GM21423 (cell line): ENCODE data around the gene DHRSX.
"Not testable (repeated sequence)": the region's sequence is repeated elsewhere in the genome, so short reads cannot be mapped to it uniquely, and the experiment has no call there.

Experiments
- ATAC-seq: cut with Tn5 transposase; IDR thresholded peaks from one replicate; pipeline ENCODE4 v1.9.1; 2021; ENCODE audit warnings: mild to moderate bottlenecking, moderate library complexity; ENCODE audit not compliant: unreplicated experiment

DHRSX gene

DNA sequence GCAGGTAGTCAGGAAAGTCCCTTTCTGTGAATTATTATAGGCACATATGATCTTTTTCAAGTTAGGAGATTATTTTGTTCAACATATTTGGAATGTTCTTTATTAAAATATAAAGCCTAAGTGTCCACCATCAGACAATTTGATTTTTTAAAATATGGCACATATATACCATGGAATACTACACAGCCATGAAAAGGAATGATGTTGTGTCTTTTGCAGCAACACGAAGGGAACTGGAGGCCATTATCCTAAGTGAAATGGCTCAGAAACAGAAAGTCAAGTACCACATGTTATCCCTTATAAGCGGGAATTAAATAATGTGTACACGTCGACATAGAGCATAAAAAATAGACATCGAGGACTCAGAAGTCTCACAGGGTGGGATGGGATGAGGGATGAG is 73.0 kb downstream of the DHRSX start:
- ATAC-seq = no peak

DNA sequence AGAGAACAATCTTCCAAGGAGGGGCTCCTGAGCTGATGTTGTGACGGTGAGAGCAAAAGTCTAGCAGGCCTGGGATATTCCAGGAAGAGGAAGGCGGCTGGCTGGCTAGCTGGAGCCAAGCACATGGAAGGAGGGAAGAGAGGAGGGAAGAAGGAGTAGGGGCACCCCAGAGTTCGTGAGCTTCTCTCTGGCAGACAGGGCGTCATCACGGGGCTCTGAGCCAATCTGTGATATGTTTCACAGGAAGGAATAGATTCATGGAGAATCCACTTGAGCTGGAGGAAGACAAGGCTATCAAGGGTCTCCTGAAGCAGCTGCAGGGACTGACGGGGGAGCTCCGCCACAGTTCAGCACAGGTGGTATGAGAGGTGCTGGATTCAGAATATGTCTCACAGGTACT is 73.6 kb downstream of the DHRSX start:
- ATAC-seq = no peak

DNA sequence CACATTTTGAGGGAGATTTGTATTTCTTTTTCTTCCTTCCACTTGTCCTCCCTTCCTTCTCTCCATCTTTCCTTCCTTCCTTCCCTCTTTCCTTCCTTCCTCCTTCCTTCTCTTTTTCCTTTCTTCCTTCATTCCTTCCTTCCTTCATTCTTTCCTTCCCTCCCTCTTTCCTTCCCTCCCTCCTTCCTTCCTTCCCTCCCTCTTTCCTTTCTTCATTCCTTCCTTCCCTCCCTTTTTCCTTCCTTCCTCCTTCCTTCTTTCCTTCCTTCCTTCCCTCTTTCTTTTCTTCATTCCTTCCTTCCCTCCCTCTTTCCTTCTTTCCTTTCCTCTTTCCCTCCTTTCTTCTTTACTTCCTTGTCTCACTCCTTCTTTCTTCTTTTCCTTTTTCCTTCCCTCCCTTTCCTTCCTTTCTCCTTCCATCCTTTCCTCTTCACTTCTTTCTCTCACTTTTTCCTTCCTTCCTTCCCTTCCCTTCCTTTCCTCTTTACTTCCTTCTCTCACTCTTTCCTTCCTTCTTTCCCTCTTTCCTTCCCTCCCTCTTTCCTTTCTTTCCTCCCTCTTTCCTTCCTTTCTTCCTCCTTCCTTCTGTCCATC is 74.4 kb downstream of the DHRSX start:
- no peak for ATAC-seq

DNA sequence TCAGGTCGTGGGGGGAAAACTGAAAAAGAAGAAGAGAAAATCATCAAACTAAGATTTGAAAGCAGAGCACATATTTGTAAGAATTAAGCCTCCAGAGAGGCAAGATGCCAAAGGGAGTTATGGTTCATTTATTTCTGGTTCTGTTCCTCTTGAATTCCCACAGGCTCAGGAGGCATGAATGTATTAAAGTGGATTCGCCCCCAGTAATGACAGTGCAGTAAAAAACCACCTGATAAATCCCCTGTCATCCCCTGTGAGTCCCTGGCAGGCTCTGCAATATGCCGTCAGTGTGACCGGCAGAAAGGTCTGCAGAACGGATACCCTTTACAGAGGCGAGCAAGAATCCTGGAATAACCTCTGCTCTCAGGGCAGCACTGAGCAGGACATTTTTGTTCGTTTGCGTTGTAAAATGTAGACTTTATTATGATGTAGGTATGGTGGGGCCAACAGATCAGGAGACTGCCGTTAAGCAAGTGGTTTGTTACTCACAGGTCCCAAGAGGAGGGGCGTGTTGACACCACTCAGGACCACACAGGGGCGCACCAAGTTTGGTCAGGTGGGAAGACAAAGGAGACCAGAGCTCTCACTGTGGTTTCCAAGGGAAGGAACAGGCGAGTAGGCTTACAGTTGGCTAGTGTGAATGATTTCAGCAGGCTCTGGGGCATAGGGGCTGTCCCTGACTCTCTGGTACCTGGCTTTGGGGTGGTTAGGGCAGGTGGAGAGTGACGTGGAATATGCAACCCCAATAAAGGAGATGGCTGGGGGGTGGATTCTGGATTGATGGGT is 75.3 kb downstream of the DHRSX start:
- no peak for ATAC-seq

DNA sequence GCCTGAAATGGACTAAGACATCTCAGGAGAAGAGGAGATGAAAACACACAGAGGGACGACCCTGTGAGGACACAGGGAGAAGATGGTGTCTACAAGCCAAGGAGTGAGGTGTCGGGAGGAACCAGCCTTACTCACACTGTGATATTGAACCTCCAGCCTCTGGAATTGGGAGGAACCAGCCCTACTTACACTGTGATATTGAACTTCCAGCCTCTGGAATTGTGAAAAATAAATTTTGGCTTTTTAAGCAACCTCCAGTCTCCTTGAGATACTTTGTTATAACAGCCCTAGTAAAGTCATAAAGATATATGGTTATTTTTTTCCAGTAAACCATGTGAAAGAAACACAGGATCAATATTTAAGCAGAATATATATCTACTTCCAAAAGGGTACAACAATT is 76.5 kb downstream of the DHRSX start:
- no peak for ATAC-seq

DNA sequence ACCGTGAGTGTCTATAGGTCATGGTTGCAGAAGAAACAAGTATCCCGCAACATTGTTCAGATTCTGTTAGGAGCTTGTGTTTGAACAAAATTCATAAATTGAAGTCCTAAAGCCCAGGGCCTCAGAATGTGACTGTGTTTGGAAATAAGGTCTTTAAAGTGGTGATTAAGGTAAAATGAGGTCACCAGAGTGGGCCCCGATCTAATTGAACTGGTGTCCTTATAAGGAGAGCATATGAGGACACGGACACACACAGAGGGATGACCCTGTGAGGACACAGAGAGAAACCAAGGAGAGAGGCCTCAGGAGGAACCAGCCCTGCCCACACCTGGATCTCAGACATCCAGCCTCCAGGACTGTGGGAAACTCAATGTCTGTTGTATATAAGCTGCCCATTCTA is 76.9 kb downstream of the DHRSX start:
- no peak for ATAC-seq

DNA sequence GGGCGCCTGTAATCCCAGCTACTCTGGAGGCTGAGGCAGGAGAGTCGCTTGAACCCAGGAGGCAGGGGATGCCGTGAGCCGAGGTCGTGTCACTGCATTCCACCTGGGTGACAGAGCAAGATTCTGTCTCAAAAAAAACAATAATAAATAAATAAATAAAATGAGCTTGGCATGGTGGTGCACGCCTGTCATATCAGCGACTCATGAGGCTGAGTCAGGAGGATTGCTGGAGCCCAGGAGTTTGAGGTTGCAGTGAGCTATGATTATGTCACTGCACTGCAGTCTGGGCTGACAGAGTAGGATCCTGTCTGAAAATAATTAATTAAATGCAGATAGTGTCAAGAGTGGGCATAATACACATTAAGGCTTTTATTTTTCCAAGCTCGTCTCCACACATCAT is 77.5 kb downstream of the DHRSX start:
- no peak for ATAC-seq

DNA sequence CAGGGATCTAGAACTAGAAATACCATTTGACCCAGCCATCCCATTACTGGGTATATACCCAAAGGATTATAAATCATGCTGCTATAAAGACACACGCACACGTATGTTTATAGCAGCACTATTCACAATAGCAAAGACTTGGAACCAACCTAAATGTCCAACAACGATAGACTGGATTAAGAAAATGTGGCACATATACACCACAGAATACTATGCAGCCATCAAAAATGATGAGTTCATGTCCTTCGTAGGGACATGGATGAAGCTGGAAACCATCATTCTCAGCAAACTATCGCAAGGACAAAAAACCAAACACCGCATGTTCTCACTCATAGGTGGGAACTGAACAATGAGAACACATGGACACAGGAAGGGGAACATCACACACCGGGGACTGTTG is 81.4 kb downstream of the DHRSX start:
- not testable (repeated sequence) for ATAC-seq

DNA sequence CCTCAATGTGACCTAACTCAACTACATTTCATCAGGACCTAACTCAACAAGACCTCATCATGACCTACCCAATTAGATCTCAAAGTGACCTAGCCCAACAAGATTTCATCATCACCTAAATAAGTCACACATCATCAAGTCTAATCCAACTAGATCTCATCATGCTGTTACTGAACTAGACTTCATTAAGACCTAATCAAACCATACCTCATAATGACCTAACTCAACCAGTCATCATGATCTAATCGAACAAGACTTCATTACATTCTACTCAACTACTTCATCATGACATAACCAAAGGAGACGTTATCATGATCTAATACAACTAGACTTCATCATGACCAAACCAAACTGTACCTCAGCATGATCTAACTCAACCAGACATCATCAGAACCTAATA is 82.8 kb downstream of the DHRSX start:
- ATAC-seq = no peak

DNA sequence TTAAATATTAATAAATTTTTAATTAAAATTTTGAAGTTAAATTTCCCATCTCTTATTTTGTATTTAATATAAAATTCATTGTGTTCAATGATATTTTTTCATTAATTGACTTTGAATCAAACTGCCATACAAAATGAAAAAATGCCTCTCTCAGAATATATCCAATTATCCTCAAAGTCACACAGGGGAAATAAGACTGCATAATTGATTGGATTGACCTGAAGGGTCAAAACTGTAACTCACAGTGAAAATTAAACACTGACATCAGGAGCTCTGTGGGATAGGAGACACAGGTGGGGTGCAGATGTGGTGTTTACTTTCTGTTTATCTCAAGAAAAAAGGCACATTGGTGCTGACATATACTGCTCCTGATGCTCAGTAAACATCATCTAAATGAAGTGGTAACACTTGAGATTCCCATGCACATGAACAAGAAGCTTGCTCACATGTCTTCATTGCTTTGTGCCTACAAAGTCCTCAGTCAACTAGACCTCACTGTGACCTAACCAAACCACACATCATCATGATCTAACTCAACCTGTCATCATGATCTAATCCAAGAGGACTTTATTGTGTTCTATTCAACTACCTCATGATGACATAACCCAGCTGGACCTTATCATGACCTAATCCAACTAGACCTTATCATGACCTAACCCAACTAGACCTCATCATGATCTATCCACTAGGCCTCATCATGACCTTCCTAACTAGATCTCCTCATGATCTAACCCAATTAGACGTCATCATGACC is 83.7 kb downstream of the DHRSX start:
- no peak for ATAC-seq

DNA sequence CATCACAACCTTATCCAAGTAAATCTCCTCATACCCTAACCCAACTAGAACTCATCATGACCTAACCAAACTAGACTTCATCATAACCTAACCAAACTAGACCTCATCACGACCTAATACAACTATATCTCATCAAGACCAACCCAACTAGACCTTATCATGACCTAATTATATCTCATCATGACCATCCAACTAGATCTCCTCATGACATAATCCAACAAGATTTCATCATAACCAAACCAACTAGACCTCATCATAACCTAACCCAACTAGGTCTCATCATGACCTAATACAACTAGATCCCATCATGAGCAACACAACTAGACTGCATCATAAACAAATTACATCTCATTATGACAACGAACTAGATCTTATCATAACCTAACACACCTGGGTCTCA is 86.4 kb downstream of the DHRSX start:
- no peak for ATAC-seq

DNA sequence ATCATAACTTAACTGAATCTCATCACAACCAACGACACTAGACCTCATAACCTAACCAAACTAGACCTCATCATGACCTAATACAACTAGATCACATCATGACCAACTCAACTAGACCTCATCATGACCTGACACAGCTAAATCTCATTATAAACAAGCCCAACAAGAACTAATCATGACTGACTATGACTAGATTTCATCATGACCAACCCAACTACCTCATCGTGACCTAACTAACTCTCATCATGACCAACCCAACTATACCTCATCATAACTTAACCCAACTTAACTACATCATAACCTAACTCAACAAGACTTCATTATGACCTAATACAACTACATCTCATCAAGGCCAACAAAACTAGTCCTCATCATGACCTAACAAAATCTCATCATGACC is 86.8 kb downstream of the DHRSX start:
- ATAC-seq = no peak

DNA sequence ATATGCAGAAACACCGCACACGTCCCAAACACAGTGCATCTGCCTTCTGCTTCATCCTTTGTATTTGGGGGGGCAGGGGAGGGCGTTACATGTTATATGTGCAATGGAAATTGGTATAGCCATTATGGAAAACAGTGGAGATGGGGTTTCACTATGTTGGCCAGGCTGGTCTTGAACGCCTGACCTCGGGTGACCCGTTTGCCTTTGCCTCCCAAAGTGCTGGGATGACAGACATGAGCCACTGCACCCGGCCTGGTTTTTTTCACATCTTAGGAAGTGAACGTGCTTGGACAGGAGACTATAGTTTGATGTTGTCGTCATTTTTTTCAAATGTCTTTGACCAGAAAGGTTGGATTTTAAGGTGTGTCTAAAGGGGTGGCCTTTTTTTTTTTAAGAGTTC is 88.6 kb downstream of the DHRSX start:
- ATAC-seq = no peak

DNA sequence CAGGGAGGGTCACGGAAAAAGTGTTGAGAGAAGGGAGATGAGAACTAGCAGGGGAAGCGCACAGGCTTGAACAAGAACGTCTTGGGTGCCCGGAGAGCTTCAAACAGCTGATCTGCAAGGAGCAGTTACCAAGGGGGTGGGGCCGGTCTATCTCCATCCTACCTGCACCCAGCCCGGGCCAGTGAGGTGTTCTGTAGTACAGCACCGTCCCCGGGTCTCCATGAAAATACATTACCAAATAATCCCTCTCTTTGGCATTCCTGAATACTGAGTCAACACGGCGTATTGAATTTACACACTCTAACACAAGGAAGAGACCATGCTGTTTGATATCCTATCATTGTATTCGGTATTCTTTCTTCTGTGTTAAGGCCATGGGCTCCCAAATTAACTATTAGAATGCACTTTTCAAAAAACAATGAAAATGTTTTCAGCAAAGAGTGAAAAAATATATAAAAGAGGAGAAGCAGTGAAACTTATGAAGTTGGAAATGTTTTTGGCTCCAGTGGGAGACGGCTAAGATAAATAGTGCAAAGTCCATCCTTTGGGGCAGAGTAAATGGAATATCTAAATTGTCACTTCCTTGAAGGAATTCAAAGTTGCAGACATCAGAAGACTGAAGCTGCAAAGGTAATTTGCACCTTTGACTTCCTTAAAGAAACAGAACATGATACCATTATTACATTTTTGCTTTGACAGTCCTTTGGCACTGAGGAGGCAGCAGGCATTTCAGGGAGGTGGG is 90.3 kb downstream of the DHRSX start:
- ATAC-seq = no peak

DNA sequence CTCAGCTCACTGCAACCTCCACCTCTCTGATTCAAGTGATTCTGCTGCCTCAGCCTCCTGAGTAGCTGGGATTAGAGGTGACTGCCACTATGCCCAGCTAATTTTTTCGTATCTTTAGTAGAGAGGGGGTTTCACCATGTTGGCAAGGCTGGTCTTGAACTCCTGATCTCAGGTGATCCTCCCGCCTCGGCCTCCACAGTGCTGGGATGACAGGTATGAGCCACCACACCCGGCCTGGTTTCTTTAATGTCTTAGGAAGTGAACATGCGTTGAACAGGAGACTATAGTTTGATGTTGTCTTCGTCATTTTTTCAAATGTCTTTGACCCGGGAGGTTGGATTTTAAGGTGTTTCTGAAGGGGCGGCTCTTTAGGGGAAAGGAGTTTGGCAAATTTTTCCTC is 91.0 kb downstream of the DHRSX start:
- no peak for ATAC-seq

DNA sequence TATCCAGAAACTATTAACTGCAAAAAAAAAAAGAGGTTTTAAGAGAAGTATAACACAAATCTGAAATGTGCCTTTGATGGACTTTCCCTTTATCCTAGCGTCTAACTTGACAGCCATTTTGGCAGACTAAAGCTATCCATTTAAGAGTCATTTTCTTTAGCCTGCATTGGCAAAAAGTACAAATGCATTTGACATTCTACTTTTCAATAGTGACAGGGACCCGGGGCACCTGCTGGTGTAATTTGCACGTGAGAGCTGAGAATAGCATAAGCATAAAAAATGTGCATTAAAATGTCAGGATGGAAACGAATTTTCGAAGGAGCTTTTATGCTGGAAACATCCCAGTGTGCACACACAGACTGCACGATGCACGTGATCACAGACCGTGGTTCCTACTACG is 91.9 kb downstream of the DHRSX start:
- ATAC-seq = no peak

DNA sequence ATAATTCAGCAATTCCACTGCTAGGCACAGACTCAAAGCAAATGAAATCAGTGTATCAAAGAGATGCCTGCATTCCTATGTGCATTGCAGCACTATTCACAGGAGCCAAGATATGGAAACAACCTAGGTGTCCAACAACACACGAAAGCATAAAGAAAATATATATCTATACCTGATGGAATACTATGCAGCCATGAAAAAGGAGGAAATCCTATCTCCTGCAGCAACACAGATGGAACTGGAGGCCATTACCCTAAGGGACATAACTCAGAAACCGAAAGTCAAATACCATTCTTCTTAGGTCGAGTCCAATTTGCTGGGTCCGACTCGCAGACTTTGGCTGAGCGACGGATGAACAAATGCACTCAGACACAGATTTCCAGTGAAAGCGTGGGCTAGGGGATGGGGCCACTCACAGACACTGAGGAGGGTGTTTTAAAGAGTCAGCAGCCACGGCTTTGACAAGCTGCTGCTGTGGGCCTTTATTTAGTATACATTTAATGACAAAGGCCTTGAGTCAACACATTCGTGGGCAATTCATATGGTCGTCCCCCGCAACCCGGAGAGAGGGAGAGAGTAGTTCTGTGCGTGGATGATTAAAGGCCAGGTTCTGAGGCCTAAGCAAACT is 93.8 kb downstream of the DHRSX start:
- no peak for ATAC-seq

DNA sequence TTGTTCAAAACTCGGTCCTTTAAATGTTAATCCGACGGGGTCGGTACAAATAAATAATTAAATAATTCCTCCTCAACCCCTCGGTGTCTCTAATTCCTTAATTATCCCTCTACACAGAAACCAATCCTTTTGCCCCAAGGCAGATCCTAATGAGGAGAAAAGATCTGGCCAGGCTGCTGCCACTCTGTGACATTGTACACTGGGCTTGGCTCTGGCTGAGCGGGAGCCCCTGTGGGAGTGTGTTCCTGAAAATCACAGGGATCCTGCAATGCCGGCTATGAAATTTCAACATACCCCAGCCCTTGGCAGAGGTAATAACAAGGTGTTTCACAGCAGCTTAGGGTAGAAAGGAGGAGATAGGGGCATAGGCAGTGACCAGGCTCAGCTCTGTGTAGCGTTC is 96.0 kb downstream of the DHRSX start:
- ATAC-seq = no peak

DNA sequence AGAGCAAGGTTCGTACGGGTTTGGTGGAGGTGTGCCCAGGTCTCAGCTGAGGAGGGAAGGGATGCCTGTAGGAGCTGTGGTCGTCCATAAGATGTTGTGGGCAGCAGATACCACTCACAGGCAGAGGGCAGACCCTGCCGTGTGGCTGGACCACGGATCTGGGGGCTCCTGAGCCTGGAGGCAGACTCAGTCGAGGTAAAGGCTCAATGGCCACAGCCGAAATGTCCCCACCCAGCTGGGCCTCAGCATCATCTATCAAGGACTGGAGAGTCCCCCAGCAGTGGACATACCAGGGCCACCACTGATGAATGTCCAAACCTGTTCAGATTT is 98.5 kb downstream of the DHRSX start:
- ATAC-seq = no peak

DNA sequence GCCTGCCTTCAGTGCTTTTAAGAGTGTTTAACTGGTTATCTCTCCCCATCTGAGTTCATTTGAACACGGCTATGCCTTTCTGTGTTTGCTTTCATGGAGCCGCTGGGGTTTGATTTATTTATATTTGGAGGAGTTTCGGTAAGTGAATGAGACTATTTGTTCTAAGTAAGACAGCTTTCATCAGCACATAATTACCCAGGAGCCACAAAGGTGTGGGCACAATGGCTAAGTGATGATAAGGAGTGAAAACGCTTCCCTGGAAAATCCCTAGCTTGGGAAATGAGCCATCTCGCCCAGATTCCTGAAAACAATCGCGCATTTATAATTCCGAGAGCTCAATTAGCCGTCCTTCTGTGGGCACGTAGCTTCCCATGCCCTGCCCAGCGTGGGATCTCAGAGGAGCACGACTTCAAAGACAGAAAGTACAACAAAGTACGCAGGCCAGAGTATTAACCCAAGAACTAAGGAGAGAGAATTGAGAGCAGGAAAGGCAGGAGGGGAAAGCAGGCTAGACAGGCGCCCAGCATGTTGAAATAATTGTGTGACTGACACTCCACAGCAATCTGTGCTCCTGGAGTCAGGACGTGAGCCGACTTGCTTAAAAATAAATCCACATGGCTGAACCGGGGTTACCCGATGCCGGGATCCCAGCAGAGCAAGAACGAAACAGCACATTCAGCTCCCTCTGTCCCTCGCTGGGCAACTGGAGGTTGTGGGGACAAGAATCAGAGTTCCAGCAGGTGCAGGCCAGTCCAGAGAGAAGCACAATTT is 99.0 kb downstream of the DHRSX start:
- no peak for ATAC-seq
